NCI-H2227 treated with DMSO at 0.1 percent for 48 hours (cell line): ENCODE results near the gene USF3.

Source experiments
- DNase-seq: peaks from one replicate; lab custom pipeline; 2025; lab: John Stamatoyannopoulos, UW

USF3 gene

GRCh38 chr3:113607219-113607596, 89.2 kb downstream of the USF3 start:
- no peak for DNase-seq

GRCh38 chr3:113606539-113607218, 89.8 kb downstream of the USF3 start:
- no peak for DNase-seq

- no peak for DNase-seq
These were observed 93.6 kb downstream of the USF3 start for GRCh38 chr3:113602836-113603235.

GRCh38 chr3:113602256-113602655, 94.2 kb downstream of the USF3 start:
- DNase-seq = no peak

GRCh38 chr3:113601240-113601639, 95.2 kb downstream of the USF3 start:
- no peak for DNase-seq

GRCh38 chr3:113600418-113601182, 95.8 kb downstream of the USF3 start:
- DNase-seq = no peak
